Measurements from ENCODE around the gene N4BP2L1.
A peak's percentile ranks its signal among the peaks of the same experiment; 100 is the strongest.

Gene N4BP2L1

GRCh38 chr13:32427852-32428580 lies at the start of gene N4BP2L1:
Gene N4BP2L1, minus strand, starts transcription at chr13:32428130. Its CDS starts 48 bp downstream, at chr13:32428082.
- TF ChIP-seq CTCF (IDR thresholded peaks at IDR 0.05; ENCODE audit: low read depth, low read length) (no peak), MYC (IDR thresholded peaks at IDR 0.05; ENCODE audit: low read depth, low read length) (peak; percentile 92), POLR2A (IDR thresholded peaks at IDR 0.05; ENCODE audit: extremely low read depth, insufficient read length) (peak; percentile 92), MAX (IDR thresholded peaks at IDR 0.05; ENCODE audit: low read depth, low read length) (peak; percentile 87)
- peak within 1 kb of the TSS; percentile 82 for H3K4me3 ChIP-seq (ENCODE audit: low read depth, low read length)
- DNase-seq (ENCODE audit: low read depth), result peak; percentile 96

- DNase-seq (ENCODE audit: low read depth), result no peak
- no peak for TF ChIP-seq POLR2A (IDR thresholded peaks at IDR 0.05; ENCODE audit: extremely low read depth, insufficient read length)
- no peak for TF ChIP-seq MAX (IDR thresholded peaks at IDR 0.05; ENCODE audit: low read depth, low read length)
- TF ChIP-seq MYC (IDR thresholded peaks at IDR 0.05; ENCODE audit: low read depth, low read length), result no peak
- TF ChIP-seq CTCF (IDR thresholded peaks at IDR 0.05; ENCODE audit: low read depth, low read length), result no peak
- H3K4me3 ChIP-seq (ENCODE audit: low read depth, low read length), result no peak overlapping the region
Measured at GRCh38 chr13:32476892-32477291, 49.0 kb upstream of the N4BP2L1 start.

GRCh38 chr13:32476021-32476731 lies 48.2 kb upstream of the N4BP2L1 start:
- no peak for DNase-seq (ENCODE audit: low read depth)
- TF ChIP-seq MAX (IDR thresholded peaks at IDR 0.05; ENCODE audit: low read depth, low read length), result no peak
- no peak for TF ChIP-seq CTCF (IDR thresholded peaks at IDR 0.05; ENCODE audit: low read depth, low read length)
- no peak for TF ChIP-seq POLR2A (IDR thresholded peaks at IDR 0.05; ENCODE audit: extremely low read depth, insufficient read length)
- TF ChIP-seq MYC (IDR thresholded peaks at IDR 0.05; ENCODE audit: low read depth, low read length), result no peak
- no peak overlapping the region for H3K4me3 ChIP-seq (ENCODE audit: low read depth, low read length)

- H3K4me3 ChIP-seq (ENCODE audit: low read depth, low read length), result no peak overlapping the region
- DNase-seq (ENCODE audit: low read depth), result no peak
- no peak for TF ChIP-seq CTCF (IDR thresholded peaks at IDR 0.05; ENCODE audit: low read depth, low read length)
- TF ChIP-seq MYC (IDR thresholded peaks at IDR 0.05; ENCODE audit: low read depth, low read length), result no peak
- no peak for TF ChIP-seq POLR2A (IDR thresholded peaks at IDR 0.05; ENCODE audit: extremely low read depth, insufficient read length)
- no peak for TF ChIP-seq MAX (IDR thresholded peaks at IDR 0.05; ENCODE audit: low read depth, low read length)
Measured at GRCh38 chr13:32474999-32475792, 47.3 kb upstream of the N4BP2L1 start.

- no peak for TF ChIP-seq MAX (IDR thresholded peaks at IDR 0.05; ENCODE audit: low read depth, low read length)
- no peak for TF ChIP-seq POLR2A (IDR thresholded peaks at IDR 0.05; ENCODE audit: extremely low read depth, insufficient read length)
- TF ChIP-seq CTCF (IDR thresholded peaks at IDR 0.05; ENCODE audit: low read depth, low read length), result no peak
- TF ChIP-seq MYC (IDR thresholded peaks at IDR 0.05; ENCODE audit: low read depth, low read length), result no peak
- H3K4me3 ChIP-seq (ENCODE audit: low read depth, low read length), result no peak overlapping the region
- no peak for DNase-seq (ENCODE audit: low read depth)
Measured at GRCh38 chr13:32473650-32474049, 45.7 kb upstream of the N4BP2L1 start.
